K562 treated with DMSO at 1 percent for 24 hours (cell line): ENCODE results near the gene TXN. TPM values are rescaled to one million over a fixed set of nuclear protein-coding genes. Genes with fewer than 3 reads are reported as not detected.

Experiments
- total RNA-seq: library from RNA; unstranded; fragments of 300-600 nt; gene quantifications from 2 replicates; pipeline ENCODE4 v1.2.3, GENCODE V29; 2022; ENCODE audit warnings: low read depth; ENCODE audit not compliant: insufficient read depth

TXN gene
- 212 and 231 TPM in 2 replicates for total RNA-seq

DNA sequence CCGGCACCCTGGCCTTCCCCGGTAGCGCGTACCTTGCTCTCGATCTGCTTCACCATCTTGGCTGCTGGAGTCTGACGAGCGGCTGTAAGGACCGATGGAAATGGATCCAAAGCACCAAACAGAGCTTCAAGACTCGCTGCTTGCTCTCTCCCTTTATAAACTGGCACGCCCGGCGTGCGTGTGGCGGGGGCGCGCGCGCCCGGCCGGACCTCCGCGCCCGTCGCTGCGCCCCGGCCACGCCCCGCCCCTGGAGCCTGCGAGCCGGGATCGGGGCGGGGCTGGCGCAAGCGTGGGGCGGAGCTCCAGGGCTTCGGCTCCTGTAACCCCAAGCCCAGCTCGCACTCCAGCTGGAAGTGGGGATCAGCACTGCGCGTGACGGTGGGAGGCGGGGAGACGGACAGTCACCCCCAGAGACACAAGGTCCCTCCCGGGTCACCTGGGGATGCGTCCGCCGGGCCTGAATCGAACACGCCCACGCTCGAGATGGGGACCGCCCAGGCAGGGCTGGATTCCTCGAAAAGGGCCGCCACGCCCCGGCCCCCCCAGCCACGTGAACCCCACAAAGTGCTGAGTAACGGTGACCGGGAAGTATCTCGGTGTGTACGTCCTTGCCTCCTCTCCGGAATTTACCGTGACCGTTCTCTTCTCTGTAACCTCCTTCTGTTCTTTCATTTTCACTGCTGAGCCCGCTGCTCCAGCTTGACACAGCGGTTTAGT is at the start of gene TXN:
Gene TXN, minus strand, starts transcription at position 128 of the 717 bp plus-strand sequence. Its CDS starts 72 bp downstream, at position 56.

DNA sequence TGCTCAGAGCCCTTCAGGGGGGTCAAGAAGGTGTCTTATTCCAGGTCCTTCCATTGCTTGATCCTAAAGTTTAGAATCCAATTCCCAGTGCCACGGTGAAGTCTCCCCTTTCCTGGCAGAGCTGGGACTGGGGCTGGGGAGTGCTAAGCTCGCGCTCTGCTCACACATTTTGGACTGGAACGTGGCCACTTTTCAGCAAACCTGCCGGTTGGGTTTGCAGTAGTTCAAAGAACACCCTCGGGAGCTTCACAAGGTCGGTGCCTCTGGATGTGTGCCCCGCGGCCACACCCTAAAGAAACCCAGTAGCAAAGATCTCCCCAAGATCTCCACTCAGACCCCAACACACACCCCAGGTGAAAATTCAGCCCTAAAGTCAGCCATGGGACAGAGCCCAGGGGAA is 48.3 kb downstream of the TXN start, which contains the start of gene C9orf152:
Gene C9orf152, minus strand, starts transcription at position 129 of the 400 bp plus-strand sequence. CDS start 580 bp downstream, outside the sequence.

Other genes with a start within 250 kb of the TXN start
- gene C9orf152, start 48.3 kb downstream of the TXN start, total RNA-seq: not detected in 2 replicates
- gene TXNDC8, start 81.4 kb upstream of the TXN start, total RNA-seq: not detected in 2 replicates